ENCODE measurements around the gene RPS6KA2. TPM values are rescaled to one million over a fixed set of nuclear protein-coding genes. Genes with fewer than 3 reads are reported as not detected.

Gene RPS6KA2
- total RNA-seq, 4 donors from 2014 or later: 55.4 to 119 (median 76.4) TPM

- H3K27me3 ChIP-seq: no peaks in the 10 kb centered on the region
- no peaks in the 10 kb centered on the region for H3K9me3 ChIP-seq
- no peaks in the 10 kb centered on the region for H3K4me1 ChIP-seq
- no peak overlapping the region for H3K4me3 ChIP-seq
- no peak overlapping the region for H3K27ac ChIP-seq
- no peak for TF ChIP-seq POLR2AphosphoS5 (IDR thresholded peaks at IDR 0.05)
- TF ChIP-seq POLR2A (IDR thresholded peaks at IDR 0.05): no peak
- no peak for TF ChIP-seq CTCF (IDR thresholded peaks at IDR 0.05)
- TF ChIP-seq EP300 (IDR thresholded peaks at IDR 0.05): no peak
- ATAC-seq: no peak
- peaks cover 0 to 53% of the 10 kb centered on the region in 2 donors for H3K36me3 ChIP-seq
- WGBS, 2 donors (ENCODE audit: low coverage in 1 of 2): 92% methylated on average over 6 of the region's 17 CpGs; no CpG with 5 or more reads in 1 of the 2 donors
Observed at GRCh38 chr6:166430269-166430668, 196.8 kb downstream of the RPS6KA2 start.

- Histone ChIP-seq H3K27ac (no peak overlapping the region), H3K4me1 (no peaks in the 10 kb centered on the region), H3K9me3 (no peaks in the 10 kb centered on the region), H3K4me3 (no peak overlapping the region), H3K27me3 (no peaks in the 10 kb centered on the region), H3K36me3 (peaks cover 0 to 63% of the 10 kb centered on the region in 2 donors)
- no peak for TF ChIP-seq POLR2A (IDR thresholded peaks at IDR 0.05)
- WGBS, 2 donors (ENCODE audit: low coverage in 1 of 2): 83 to 87% methylated on average over 3 to 11 of the region's 12 CpGs
- ATAC-seq: no peak
Observed at GRCh38 chr6:166424431-166424830, 202.6 kb downstream of the RPS6KA2 start.

GRCh38 chr6:166423781-166424180, 203.3 kb downstream of the RPS6KA2 start:
- Histone ChIP-seq H3K4me3 (no peak overlapping the region), H3K36me3 (peaks cover 0 to 64% of the 10 kb centered on the region in 2 donors), H3K27me3 (no peaks in the 10 kb centered on the region), H3K9me3 (no peaks in the 10 kb centered on the region), H3K27ac (no peak overlapping the region), H3K4me1 (no peaks in the 10 kb centered on the region)
- no peak for ATAC-seq
- TF ChIP-seq POLR2A (IDR thresholded peaks at IDR 0.05) (no peak), EP300 (IDR thresholded peaks at IDR 0.05) (no peak), POLR2AphosphoS5 (IDR thresholded peaks at IDR 0.05) (no peak), CTCF (IDR thresholded peaks at IDR 0.05) (no peak)
- WGBS, 2 donors (ENCODE audit: low coverage in 1 of 2): 58 to 72% methylated on average over 2 to 3 of the region's 7 CpGs

GRCh38 chr6:166423051-166423745, 203.9 kb downstream of the RPS6KA2 start:
- Histone ChIP-seq H3K27ac (no peak overlapping the region), H3K27me3 (no peaks in the 10 kb centered on the region), H3K36me3 (peaks cover 0 to 69% of the 10 kb centered on the region in 2 donors), H3K4me1 (no peaks in the 10 kb centered on the region), H3K9me3 (no peaks in the 10 kb centered on the region), H3K4me3 (no peak overlapping the region)
- whole genome bisulfite sequencing, 2 donors (ENCODE audit: low coverage in 1 of 2): 85 to 93% methylated on average over 11 to 12 of the region's 22 CpGs
- no peak for ATAC-seq
- TF ChIP-seq EP300 (IDR thresholded peaks at IDR 0.05) (no peak), POLR2AphosphoS5 (IDR thresholded peaks at IDR 0.05) (no peak), POLR2A (IDR thresholded peaks at IDR 0.05) (no peak), CTCF (IDR thresholded peaks at IDR 0.05) (no peak)

GRCh38 chr6:166422201-166422940, 204.7 kb downstream of the RPS6KA2 start:
- no peak overlapping the region for H3K4me3 ChIP-seq
- no peaks in the 10 kb centered on the region for H3K9me3 ChIP-seq
- H3K36me3 ChIP-seq: peaks cover 0 to 78% of the 10 kb centered on the region in 2 donors
- H3K4me1 ChIP-seq: no peaks in the 10 kb centered on the region
- no peak for ATAC-seq
- TF ChIP-seq CTCF (IDR thresholded peaks at IDR 0.05): no peak
- TF ChIP-seq POLR2AphosphoS5 (IDR thresholded peaks at IDR 0.05): no peak
- no peak for TF ChIP-seq POLR2A (IDR thresholded peaks at IDR 0.05)
- TF ChIP-seq EP300 (IDR thresholded peaks at IDR 0.05): no peak
- H3K27me3 ChIP-seq: no peaks in the 10 kb centered on the region
- H3K27ac ChIP-seq: no peak overlapping the region
- whole genome bisulfite sequencing, 2 donors (ENCODE audit: low coverage in 1 of 2): 85 to 98% methylated on average over 7 to 11 of the region's 20 CpGs

Measured in gastroesophageal sphincter (tissue), 4 donors.